ENCODE results near the gene MED27.

The MED27 gene

GRCh38 chr9:131880833-131881583, 198.7 kb downstream of the MED27 start:
- DNase-seq (ENCODE audit: low read depth, low spot score): no peak

- DNase-seq (ENCODE audit: low read depth, low spot score): no peak
Measured at GRCh38 chr9:131879911-131880290, 199.8 kb downstream of the MED27 start.

- no peak for DNase-seq (ENCODE audit: low read depth, low spot score)
Measured at GRCh38 chr9:131879181-131879910, 200.3 kb downstream of the MED27 start.

GRCh38 chr9:131876486-131876885, 203.2 kb downstream of the MED27 start:
- DNase-seq (ENCODE audit: low read depth, low spot score): no peak

GRCh38 chr9:131875828-131876485, 203.7 kb downstream of the MED27 start:
- no peak for DNase-seq (ENCODE audit: low read depth, low spot score)

- no peak for DNase-seq (ENCODE audit: low read depth, low spot score)
Measured at GRCh38 chr9:131874916-131875670, 204.6 kb downstream of the MED27 start.

- no peak for DNase-seq (ENCODE audit: low read depth, low spot score)
Measured at GRCh38 chr9:131874447-131874846, 205.2 kb downstream of the MED27 start.

GRCh38 chr9:131873891-131874440, 205.7 kb downstream of the MED27 start:
- DNase-seq (ENCODE audit: low read depth, low spot score): no peak

- no peak for DNase-seq (ENCODE audit: low read depth, low spot score)
Measured at GRCh38 chr9:131873335-131873734, 206.3 kb downstream of the MED27 start.

- no peak for DNase-seq (ENCODE audit: low read depth, low spot score)
Measured at GRCh38 chr9:131872702-131873101, 207.0 kb downstream of the MED27 start.

- no peak for DNase-seq (ENCODE audit: low read depth, low spot score)
Measured at GRCh38 chr9:131872006-131872405, 207.7 kb downstream of the MED27 start.

GRCh38 chr9:131870156-131870555, 209.5 kb downstream of the MED27 start:
- DNase-seq (ENCODE audit: low read depth, low spot score): no peak

GRCh38 chr9:131869348-131869747, 210.3 kb downstream of the MED27 start:
- no peak for DNase-seq (ENCODE audit: low read depth, low spot score)

- no peak for DNase-seq (ENCODE audit: low read depth, low spot score)
Measured at GRCh38 chr9:131868766-131869165, 210.9 kb downstream of the MED27 start.

GRCh38 chr9:131867611-131868192, 212.0 kb downstream of the MED27 start:
- no peak for DNase-seq (ENCODE audit: low read depth, low spot score)

GRCh38 chr9:131865446-131866195, 214.0 kb downstream of the MED27 start:
- DNase-seq (ENCODE audit: low read depth, low spot score): no peak

- DNase-seq (ENCODE audit: low read depth, low spot score): no peak
Measured at GRCh38 chr9:131864531-131864930, 215.1 kb downstream of the MED27 start.

GRCh38 chr9:131863306-131863896, 216.3 kb downstream of the MED27 start:
- no peak for DNase-seq (ENCODE audit: low read depth, low spot score)

GRCh38 chr9:131862261-131862660, 217.4 kb downstream of the MED27 start:
- DNase-seq (ENCODE audit: low read depth, low spot score): no peak

GRCh38 chr9:131860430-131860829, 219.2 kb downstream of the MED27 start:
- DNase-seq (ENCODE audit: low read depth, low spot score): no peak

Measured in brain pericyte (primary cell).